A673 (cell line): ENCODE measurements around the gene NT5C1B. TPM values are rescaled to one million over a fixed set of nuclear protein-coding genes. Genes with fewer than 3 reads are reported as not detected.

ENCODE experiments used
- BruUV-seq: library from RNA; stranded (reverse); fragments of 400-500 nt; replicated peaks from 2 replicates; lab custom pipeline; 2021; lab: Mats Ljungman, UMichigan
- CTCF ChIA-PET: fragments of 300-600 bp; sonication (Branson Sonifier 250); formaldehyde crosslinking; loops from one replicate; lab custom pipeline; 2022; ENCODE audit warnings: antibody characterized with exemption; lab: Charles Lee
- POLR2A ChIA-PET: fragments of 300-600 bp; sonication (Branson Sonifier 250); formaldehyde crosslinking; loops from one replicate; lab custom pipeline; 2022; ENCODE audit warnings: antibody characterized with exemption; ENCODE audit not compliant: low non-redundant PET; lab: Charles Lee
- DNase-seq: peaks from one replicate; pipeline ENCODE4 v3.0.0-alpha.2; 2015; ENCODE audit warnings: low spot score
- H3K27ac ChIP-seq: fragments of 200-600 bp; sonication (generic); 2 replicates; pipeline ENCODE4 v1.5.1; 2016; ENCODE audit warnings: mixed run types, low read depth, mild to moderate bottlenecking, mixed read lengths, antibody characterized with exemption, low read length; ENCODE audit not compliant: poor library complexity, severe bottlenecking
- H3K27me3 ChIP-seq: fragments of 200-600 bp; sonication (generic); replicated peaks from 2 replicates; pipeline ENCODE4 v1.6.1; 2017; ENCODE audit warnings: mixed run types, low read depth, mild to moderate bottlenecking, mixed read lengths, antibody characterized with exemption, low read length; ENCODE audit not compliant: insufficient read depth, poor library complexity
- H3K36me3 ChIP-seq: fragments of 200-600 bp; sonication (generic); 2 replicates; pipeline ENCODE4 v1.6.1; 2016; ENCODE audit warnings: mixed run types, mild to moderate bottlenecking, mixed read lengths, antibody characterized with exemption, low read length; ENCODE audit not compliant: insufficient read depth, poor library complexity, severe bottlenecking
- H3K4me1 ChIP-seq: fragments of 200-600 bp; sonication (generic); 2 replicates; pipeline ENCODE4 v1.6.1; 2017; ENCODE audit warnings: mixed run types, mild to moderate bottlenecking, mixed read lengths, antibody characterized with exemption, low read length; ENCODE audit not compliant: insufficient read depth, poor library complexity, severe bottlenecking
- H3K4me3 ChIP-seq: fragments of 200-600 bp; sonication (generic); 2 replicates; pipeline ENCODE4 v1.5.1; 2016; ENCODE audit warnings: low read depth, mixed run types, mild to moderate bottlenecking, mixed read lengths, low read length; ENCODE audit not compliant: poor library complexity, severe bottlenecking
- H3K9me3 ChIP-seq: fragments of 200-600 bp; sonication (generic); 2 replicates; pipeline ENCODE4 v1.6.1; 2016; ENCODE audit warnings: mixed run types, low read depth, mild to moderate bottlenecking, mixed read lengths, antibody characterized with exemption, low read length; ENCODE audit not compliant: poor library complexity, severe bottlenecking
- CTCF ChIP-seq: fragments of 300-800, 200-600 bp; sonication (generic); conservative IDR thresholded peaks from 2 replicates; pipeline ENCODE4 v1.5.1; 2017; ENCODE audit warnings: low read depth, mild to moderate bottlenecking, antibody characterized with exemption, low read length, moderate library complexity, mixed read lengths
- EZH2 ChIP-seq: fragments of 200-600 bp; sonication (generic); IDR thresholded peaks from 2 replicates; pipeline ENCODE4 v1.6.1; 2017; ENCODE audit warnings: borderline replicate concordance, low read depth, mild to moderate bottlenecking, mixed read lengths, antibody characterized with exemption, low read length; ENCODE audit not compliant: poor library complexity, severe bottlenecking
- intact Hi-C: fragments of 100-400 bp; cut with micrococcal nuclease; formaldehyde crosslinking; loops from one replicate; pipeline ENCODE4 v1.10.0; 2022; ENCODE audit not compliant: unreplicated experiment
- total RNA-seq: library from RNA; stranded (reverse); gene quantifications from 2 replicates; pipeline ENCODE4 v1.2.3, GENCODE V29; 2021

NT5C1B gene
- total RNA-seq, 1 experiment from 2014 or later = not detected

DNA sequence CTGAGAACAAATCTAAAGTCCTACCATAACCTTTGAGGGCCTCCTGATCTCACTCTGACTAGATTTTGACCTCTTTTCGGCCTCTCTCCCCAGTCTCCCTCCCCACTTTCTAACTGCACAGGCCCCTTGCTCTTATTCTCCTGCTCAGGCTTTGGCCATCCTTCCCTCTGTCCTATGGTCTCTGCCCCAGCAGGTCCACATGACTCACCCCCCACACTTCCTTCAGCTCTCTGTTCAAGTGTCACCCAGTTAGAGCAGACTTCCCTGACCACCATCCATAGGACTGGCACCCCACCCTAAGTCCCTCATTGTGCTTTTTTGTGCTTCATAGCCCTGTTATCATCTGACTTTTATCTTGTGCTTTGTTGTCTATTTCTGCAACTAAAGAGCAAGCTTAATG lies 41.2 kb upstream of the NT5C1B start:
- Histone ChIP-seq H3K27me3 (peaks cover 3% of the 10 kb centered on the region), H3K36me3 (no peaks in the 10 kb centered on the region), H3K4me1 (no peaks in the 10 kb centered on the region), H3K9me3 (no peaks in the 10 kb centered on the region), H3K4me3 (no peak overlapping the region), H3K27ac (no peak overlapping the region)
- no TSS peak for BruUV-seq
- no peak for DNase-seq
- TF ChIP-seq EZH2 = no peak
- no peak for TF ChIP-seq CTCF
- CTCF ChIA-PET = no interaction called here
- POLR2A ChIA-PET = no interaction called here
- intact Hi-C loops = no loop called here

GRCh38 chr2:18630101-18630500 lies 40.7 kb upstream of the NT5C1B start:
- DNase-seq = no peak
- ChIA-PET CTCF (no interaction called here), POLR2A (no interaction called here)
- H3K9me3 ChIP-seq = no peaks in the 10 kb centered on the region
- BruUV-seq = no TSS peak
- no peak overlapping the region for H3K4me3 ChIP-seq
- no peaks in the 10 kb centered on the region for H3K4me1 ChIP-seq
- H3K36me3 ChIP-seq = no peaks in the 10 kb centered on the region
- H3K27ac ChIP-seq = no peak overlapping the region
- intact Hi-C loops = no loop called here
- peaks cover 3% of the 10 kb centered on the region for H3K27me3 ChIP-seq
- no peak for TF ChIP-seq CTCF
- TF ChIP-seq EZH2 = no peak

GRCh38 chr2:18626958-18627650 lies 37.7 kb upstream of the NT5C1B start:
- DNase-seq = no peak
- no peaks in the 10 kb centered on the region for H3K4me1 ChIP-seq
- intact Hi-C loops = no loop called here

More at GRCh38 chr2:18626958-18627650, 37.7 kb upstream of the NT5C1B start:
- CTCF ChIA-PET = no interaction called here
- Histone ChIP-seq H3K27ac (no peak overlapping the region), H3K9me3 (no peaks in the 10 kb centered on the region), H3K36me3 (no peaks in the 10 kb centered on the region), H3K4me3 (no peak overlapping the region), H3K27me3 (peaks cover 3% of the 10 kb centered on the region)
- POLR2A ChIA-PET = no interaction called here
- TF ChIP-seq CTCF (no peak), EZH2 (no peak)
- no TSS peak for BruUV-seq
